Spinal cord (tissue), 10 donors: ENCODE data around the gene GRK6. TPM values are rescaled to one million over a fixed set of nuclear protein-coding genes. Genes with fewer than 3 reads are reported as not detected.

Experiments
- DNase-seq, 6 donors: peaks; one replicate each; pipeline versions ENCODE4 v3.0.0 to v3.0.0-alpha.2; 2013 to 2015; ENCODE audit warnings: low spot score in 6 of 6, low read depth in 4 of 6
- H3K27ac ChIP-seq: one replicate; pipeline ENCODE4 v1.5.1; 2013; ENCODE audit warnings: low read depth, low read length, control low read depth
- H3K27me3 ChIP-seq: one replicate; pipeline ENCODE4 v1.6.1; 2013; ENCODE audit warnings: low read length; ENCODE audit not compliant: control insufficient read depth, insufficient read depth
- H3K36me3 ChIP-seq: one replicate; pipeline ENCODE4 v1.6.1; 2013; ENCODE audit warnings: low read length; ENCODE audit not compliant: control insufficient read depth, insufficient read depth
- H3K4me1 ChIP-seq: one replicate; pipeline ENCODE4 v1.6.1; 2013; ENCODE audit warnings: low read length; ENCODE audit not compliant: control insufficient read depth, insufficient read depth
- H3K4me3 ChIP-seq: one replicate; pipeline ENCODE4 v1.5.1; 2013; ENCODE audit warnings: low read depth, low read length, control low read depth
- H3K9me3 ChIP-seq: one replicate; pipeline ENCODE4 v1.6.1; 2013; ENCODE audit warnings: low read length; ENCODE audit not compliant: control insufficient read depth, insufficient read depth
- WGBS: methylation state at CpG from one replicate; pipeline ENCODE4 v1.1.5; 2013; ENCODE audit warnings: missing lambda C conversion rate; ENCODE audit not compliant: insufficient coverage; 5-methylcytosine and 5-hydroxymethylcytosine counted together
- polyA plus RNA-seq, 2 donors: library from polyadenylated mRNA; unstranded; fragments of 120-200 nt; gene quantifications; one replicate each; pipeline ENCODE4 v1.2.1, GENCODE V29; 2013; ENCODE audit not compliant: insufficient read length in 2 of 2
- total RNA-seq, 2 donors: library from RNA; depleted of rRNA in 1 of 2; stranded (reverse); fragments of 120-200 nt in 1 of 2; fragments of >200 nt in 1 of 2; gene quantifications; one replicate each; pipeline versions ENCODE4 v1.2.3 to v1.2.4, GENCODE V29; 2013 to 2014
- donor health status: healthy.

Gene GRK6
- total and polyA plus RNA-seq, 4 donors, result 16.7 to 42.4 (median 32.2) TPM

DNA sequence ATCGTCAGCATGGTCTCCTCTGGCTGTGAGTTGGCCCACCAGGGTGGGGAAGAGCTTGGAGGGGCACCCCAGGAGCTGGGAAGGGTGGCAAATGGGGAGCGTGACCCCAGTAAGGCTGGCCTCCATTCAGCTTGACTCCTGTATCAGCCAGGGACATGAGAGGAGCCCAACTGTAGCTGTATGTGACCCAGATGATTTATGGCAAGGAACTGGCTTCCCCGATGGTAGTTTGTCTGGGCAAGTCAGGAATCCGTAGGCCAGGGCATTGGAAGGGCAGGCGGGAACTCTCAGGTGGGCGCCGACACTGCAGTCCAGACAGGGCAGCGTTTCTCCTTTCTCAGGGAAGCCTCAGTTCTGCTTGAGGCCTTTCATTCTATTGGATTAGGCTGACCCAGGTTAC is 39.9 kb upstream of the GRK6 start:
- H3K4me1 ChIP-seq, result peaks cover 28% of the 10 kb centered on the region
- H3K9me3 ChIP-seq, result no peaks in the 10 kb centered on the region
- no peak overlapping the region for H3K27ac ChIP-seq
- H3K36me3 ChIP-seq, result no peaks in the 10 kb centered on the region
- DNase-seq, result no peak
- 79% methylated on average over 8 of the region's 8 CpGs for WGBS
- no peak overlapping the region for H3K4me3 ChIP-seq
- H3K27me3 ChIP-seq, result peaks cover 6% of the 10 kb centered on the region

- no peak for DNase-seq
- peaks cover 26% of the 10 kb centered on the region for H3K4me1 ChIP-seq
- H3K9me3 ChIP-seq, result no peaks in the 10 kb centered on the region
- H3K27ac ChIP-seq, result no peak overlapping the region
- WGBS, result 92% methylated on average over 10 of the region's 14 CpGs
- H3K4me3 ChIP-seq, result no peak overlapping the region
- no peaks in the 10 kb centered on the region for H3K36me3 ChIP-seq
- H3K27me3 ChIP-seq, result peaks cover 6% of the 10 kb centered on the region
These were observed 39.1 kb upstream of the GRK6 start for GRCh38 chr5:177387405-177387804.

- 90% methylated on average over 8 of the region's 10 CpGs for WGBS
- no peak overlapping the region for H3K4me3 ChIP-seq
- no peaks in the 10 kb centered on the region for H3K9me3 ChIP-seq
- peaks cover 19% of the 10 kb centered on the region for H3K4me1 ChIP-seq
- no peaks in the 10 kb centered on the region for H3K36me3 ChIP-seq
- H3K27ac ChIP-seq, result no peak overlapping the region
- DNase-seq, result no peak
- H3K27me3 ChIP-seq, result peaks cover 6% of the 10 kb centered on the region
These were observed 37.9 kb upstream of the GRK6 start for GRCh38 chr5:177388521-177389052.

DNA sequence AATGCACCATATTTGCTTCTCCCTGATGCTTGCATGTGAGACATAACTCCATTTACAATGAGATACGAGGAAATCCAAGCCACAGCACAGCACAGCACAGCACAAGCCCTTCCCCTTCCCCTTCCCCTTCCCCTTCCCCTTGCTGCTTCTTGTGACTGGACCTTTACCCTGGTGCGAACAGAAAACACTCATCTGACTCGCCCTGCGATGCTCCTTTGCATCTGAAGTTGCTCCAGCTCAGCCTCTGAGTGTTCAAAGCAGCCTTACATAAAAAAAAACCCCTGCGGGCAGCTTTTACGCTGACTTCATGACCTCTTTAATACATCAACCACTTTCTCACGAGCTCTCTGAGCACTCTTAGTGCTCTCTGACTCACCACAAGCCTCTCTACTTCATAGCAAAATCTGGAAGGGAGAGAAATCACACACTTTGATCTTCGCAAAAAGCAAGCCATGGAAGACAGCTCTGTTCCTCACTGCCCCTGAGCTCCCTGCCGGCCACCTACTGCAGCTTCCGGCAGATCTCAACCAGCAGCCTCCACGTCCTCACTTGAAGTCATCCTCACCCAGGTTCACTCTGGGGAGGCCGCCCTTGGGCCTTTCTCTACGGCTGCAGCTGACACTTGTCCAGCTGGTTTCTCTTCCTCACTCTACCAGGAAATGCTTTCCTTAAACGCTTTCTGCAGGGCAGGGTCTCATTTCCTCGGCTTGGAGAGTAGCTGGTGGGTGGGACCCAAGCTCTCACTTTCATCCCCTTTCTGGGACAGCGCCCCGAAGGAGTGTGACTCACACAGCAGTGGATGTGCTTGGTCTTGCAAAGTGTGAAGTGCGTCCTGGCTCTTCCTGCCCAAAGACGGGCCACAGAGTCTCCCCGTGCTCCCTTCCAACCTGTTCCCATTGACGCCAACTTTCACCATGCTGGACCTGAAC is 37.0 kb upstream of the GRK6 start:
- no peaks in the 10 kb centered on the region for H3K36me3 ChIP-seq
- no peak overlapping the region for H3K27ac ChIP-seq
- no peak overlapping the region for H3K4me3 ChIP-seq
- no peaks in the 10 kb centered on the region for H3K9me3 ChIP-seq
- 65% methylated on average over 20 of the region's 21 CpGs for WGBS
- peaks cover 6% of the 10 kb centered on the region for H3K27me3 ChIP-seq
- DNase-seq, result no peak
- H3K4me1 ChIP-seq, result peaks cover 19% of the 10 kb centered on the region

GRCh38 chr5:177390363-177391300 is 35.8 kb upstream of the GRK6 start:
- Histone ChIP-seq H3K36me3 (no peaks in the 10 kb centered on the region), H3K27ac (no peak overlapping the region), H3K27me3 (peaks cover 6% of the 10 kb centered on the region), H3K4me1 (peaks cover 19% of the 10 kb centered on the region), H3K9me3 (no peaks in the 10 kb centered on the region), H3K4me3 (no peak overlapping the region)
- peak in 3 of 6 donors; percentile 79 to 97 (median 95) for DNase-seq
- 42% methylated on average over 8 of the region's 13 CpGs for WGBS

GRCh38 chr5:177392765-177393164 is 33.7 kb upstream of the GRK6 start:
- Histone ChIP-seq H3K27me3 (peaks cover 14% of the 10 kb centered on the region), H3K27ac (no peak overlapping the region)
- 57% methylated on average over 4 of the region's 5 CpGs for WGBS

DNA sequence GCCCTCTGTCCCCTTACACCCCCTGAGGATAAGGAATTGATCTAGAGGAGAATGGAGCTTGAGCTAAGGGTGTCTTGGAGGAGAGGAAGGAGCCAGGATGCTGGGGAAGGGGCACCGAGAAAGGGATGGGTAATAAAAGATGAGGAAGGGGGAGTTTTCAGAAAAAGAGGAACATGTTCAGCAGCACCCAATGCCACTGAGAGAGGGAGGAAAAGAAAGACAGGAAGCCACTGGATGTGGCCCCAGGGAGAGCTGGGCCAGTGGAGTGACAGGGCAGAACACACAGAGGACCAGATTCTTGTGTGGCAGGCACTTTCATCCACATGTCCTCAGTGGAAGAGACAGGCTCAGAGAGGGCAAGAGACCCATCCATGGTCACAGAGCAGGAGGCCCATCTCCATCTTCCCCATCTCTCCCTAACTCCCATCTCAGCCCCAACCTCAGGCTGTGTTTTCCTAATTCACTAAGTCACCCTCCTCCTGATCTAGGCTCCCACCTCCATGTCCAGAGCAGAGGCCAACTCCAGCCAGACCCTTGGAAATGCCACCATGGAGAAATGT is 33.2 kb upstream of the GRK6 start:
- no peaks in the 10 kb centered on the region for H3K36me3 ChIP-seq
- H3K9me3 ChIP-seq, result no peaks in the 10 kb centered on the region
- DNase-seq, result no peak
- peaks cover 19% of the 10 kb centered on the region for H3K27me3 ChIP-seq
- peaks cover 19% of the 10 kb centered on the region for H3K4me1 ChIP-seq
- no peak overlapping the region for H3K4me3 ChIP-seq
- no peak overlapping the region for H3K27ac ChIP-seq
- 47% methylated on average over 1 of the region's 1 CpG for WGBS

More at GRCh38 chr5:177392765-177393164, 33.7 kb upstream of the GRK6 start:
- Histone ChIP-seq H3K4me1 (peaks cover 19% of the 10 kb centered on the region), H3K4me3 (no peak overlapping the region), H3K9me3 (no peaks in the 10 kb centered on the region), H3K36me3 (no peaks in the 10 kb centered on the region)
- DNase-seq, result no peak

- H3K9me3 ChIP-seq, result no peaks in the 10 kb centered on the region
- DNase-seq, result no peak
- peaks cover 19% of the 10 kb centered on the region for H3K4me1 ChIP-seq
- H3K36me3 ChIP-seq, result no peaks in the 10 kb centered on the region
- 82% methylated on average over 5 of the region's 5 CpGs for whole genome bisulfite sequencing
- no peak overlapping the region for H3K27ac ChIP-seq
- no peak overlapping the region for H3K4me3 ChIP-seq
- H3K27me3 ChIP-seq, result peaks cover 23% of the 10 kb centered on the region
These were observed 32.5 kb upstream of the GRK6 start for GRCh38 chr5:177393990-177394389.

- DNase-seq, result no peak
- Histone ChIP-seq H3K27me3 (peaks cover 38% of the 10 kb centered on the region), H3K4me3 (no peak overlapping the region), H3K4me1 (peaks cover 18% of the 10 kb centered on the region), H3K27ac (no peak overlapping the region), H3K36me3 (no peaks in the 10 kb centered on the region), H3K9me3 (no peaks in the 10 kb centered on the region)
- 33% methylated on average over 5 of the region's 8 CpGs for WGBS
These were observed 30.4 kb upstream of the GRK6 start for GRCh38 chr5:177396078-177396477.
